ENCODE measurements around the gene TM9SF1. TPM values are rescaled to one million over a fixed set of nuclear protein-coding genes. Genes with fewer than 3 reads are reported as not detected.

TM9SF1 gene
- total and polyA plus RNA-seq, 2 experiments from 2014 or later, result 12.6 to 27.5 TPM

GRCh38 chr14:24185741-24186140 is 9.5 kb downstream of the TM9SF1 start:
- peaks cover 10% of the 10 kb centered on the region for H3K4me1 ChIP-seq (ENCODE audit: insufficient read depth)
- no peaks in the 10 kb centered on the region for H3K27me3 ChIP-seq (ENCODE audit: insufficient read depth)
- Mint-ChIP-seq H3K4me3 (no peak overlapping the region), H3K27me3 (ENCODE audit: insufficient read depth, low read depth, poor library complexity) (peaks cover 30% of the 10 kb centered on the region), H3K36me3 (ENCODE audit: low read depth) (peaks cover 71% of the 10 kb centered on the region), H3K27ac (no peak overlapping the region), H3K4me1 (peaks cover 17% of the 10 kb centered on the region), H3K9me3 (peaks cover 3% of the 10 kb centered on the region; the same call in 2 of the 3 replicates)
- no peak overlapping the region for H3K4me2 ChIP-seq
- H3K36me3 ChIP-seq (ENCODE audit: insufficient read depth), result no peaks in the 10 kb centered on the region; the same call in 1 of the 2 replicates
- no peak for ATAC-seq
- DNase-seq (ENCODE audit: low spot score), result no peak
- TF ChIP-seq ZNF462 (CRISPR knock-in tag; IDR thresholded peaks at IDR 0.05) (no peak), CTCF (conservative IDR thresholded peaks at IDR 0.05; ENCODE audit: low read depth in 2 of 2) (no peak), NANOG (IDR thresholded peaks at IDR 0.05; ENCODE audit: borderline replicate concordance) (no peak), EZH2phosphoT487 (IDR thresholded peaks at IDR 0.05; ENCODE audit: unreplicated experiment) (no peak), POLR2AphosphoS5 (IDR thresholded peaks at IDR 0.05; ENCODE audit: low read depth) (no peak), STAT1 (IDR thresholded peaks at IDR 0.05; ENCODE audit: unreplicated experiment) (no peak), CREB1 (CRISPR knock-in tag; IDR thresholded peaks at IDR 0.05; ENCODE audit: low read depth) (no peak), EZH2 (IDR thresholded peaks at IDR 0.05; ENCODE audit: low read depth, unreplicated experiment) (no peak), ZNF331 (CRISPR knock-in tag; IDR thresholded peaks at IDR 0.05; ENCODE audit: low read depth) (no peak), ZNF114 (CRISPR knock-in tag; IDR thresholded peaks at IDR 0.05) (no peak), ETS1 (IDR thresholded peaks at IDR 0.05) (no peak), JUNB (IDR thresholded peaks at IDR 0.05; ENCODE audit: unreplicated experiment) (no peak), REST (IDR thresholded peaks at IDR 0.05; ENCODE audit: unreplicated experiment) (no peak)
- peaks cover 13% of the 10 kb centered on the region; the same call in 1 of the 2 replicates for H3K79me2 ChIP-seq (replicated peaks; ENCODE audit: insufficient read depth)
- H3F3A ChIP-seq (replicated peaks; ENCODE audit: low read depth), result no peaks in the 10 kb centered on the region; the same call in 1 of the 2 replicates
- H3K9me2 ChIP-seq (ENCODE audit: insufficient read depth), result no peaks in the 10 kb centered on the region
- no peak overlapping the region for H3K27ac ChIP-seq (ENCODE audit: low read depth)
- H4K20me1 ChIP-seq (replicated peaks; ENCODE audit: insufficient read depth), result peaks cover 6% of the 10 kb centered on the region
- no peak overlapping the region for H2AFZ ChIP-seq
- no peak overlapping the region for H3K4me3 ChIP-seq

All from GM23338 (cell line).